ENCODE measurements around the gene KLF18. TPM values are rescaled to one million over a fixed set of nuclear protein-coding genes. Genes with fewer than 3 reads are reported as not detected.

The KLF18 gene
- polyA plus RNA-seq = not detected in 3 replicates
- polyA plus RNA-seq (2011; ENCODE audit: low read depth) = not detected
- not detected in 2 replicates for polyA plus RNA-seq (2011; cell fraction: cytosol; rRNA removed)
- not detected in 2 replicates for polyA plus RNA-seq (2011; cell fraction: nucleus; rRNA removed)
- not detected in 2 replicates for polyA plus RNA-seq (2012; ENCODE audit: low replicate concordance)
- not detected in 3 replicates for polyA minus RNA-seq
- not detected for polyA minus RNA-seq (2011; cell fraction: cytosol; rRNA and poly(A)+ RNA removed)
- polyA minus RNA-seq (2011; cell fraction: nucleus; rRNA and poly(A)+ RNA removed) = not detected in 2 replicates

DNA sequence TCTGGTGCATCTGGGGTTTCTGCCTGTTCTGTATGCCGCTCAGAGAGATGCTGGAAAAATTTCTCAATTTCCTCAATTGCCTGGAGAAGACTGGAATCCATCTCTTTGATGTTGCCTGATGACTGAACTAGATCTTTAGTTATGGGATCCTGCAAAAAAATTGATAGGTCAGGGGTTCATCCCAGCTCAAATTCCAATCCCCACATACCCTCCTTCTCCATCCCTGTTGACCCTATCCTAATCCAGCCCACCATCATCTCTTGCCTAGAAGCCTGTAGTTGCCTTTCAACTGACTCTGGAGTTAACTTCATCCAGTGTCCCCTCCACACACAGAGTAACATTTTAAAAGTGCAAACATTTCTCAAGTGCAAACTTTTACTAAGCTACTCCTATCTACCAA lies at the start of gene KLF18:
TSS of gene KLF18 (minus strand) at position 101 of the 400 bp plus-strand sequence. CDS start at position 101, 0 bp downstream.
- H3K9me3 ChIP-seq (ENCODE audit: control insufficient read depth, low read depth, low read length) = no peaks in the 10 kb centered on the region

DNA sequence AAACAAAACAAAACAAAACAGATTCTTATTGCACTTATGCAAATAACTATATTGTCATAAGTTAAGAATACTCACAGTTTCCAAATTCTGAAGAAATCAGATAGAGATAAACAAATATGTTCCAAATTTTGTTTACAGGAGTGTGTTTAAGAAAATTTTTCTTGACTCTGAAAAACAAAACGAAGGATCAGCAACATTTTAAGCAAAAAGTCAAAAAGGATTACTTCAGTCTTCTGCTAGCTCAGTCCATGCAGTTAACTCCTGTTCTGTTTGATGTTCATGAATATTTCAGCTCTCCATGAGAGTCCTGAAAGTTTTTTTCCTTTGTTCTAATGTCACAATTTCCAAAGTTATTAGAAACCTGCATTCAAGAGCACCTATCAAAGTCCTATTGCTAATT lies 33.2 kb upstream of the KLF18 start:
- Histone ChIP-seq H3K79me2 (ENCODE audit: control insufficient read depth, insufficient read depth, low read length) (no peaks in the 10 kb centered on the region), H3K27ac (ENCODE audit: control insufficient read depth, insufficient read depth, low read length) (no peak overlapping the region), H3K4me3 (ENCODE audit: control insufficient read depth in 2 of 3, extremely low read depth in 1 of 3, insufficient read depth in 2 of 3, low read depth in 1 of 3, low read length in 3 of 3) (no peak overlapping the region), H3K4me2 (ENCODE audit: control insufficient read depth, extremely low read depth, insufficient read depth, low read depth, low read length) (no peak overlapping the region), H3K9ac (ENCODE audit: control insufficient read depth, extremely low read depth, insufficient read depth, low read length) (no peak overlapping the region), H3K9me3 (ENCODE audit: control insufficient read depth, low read depth, low read length) (no peaks in the 10 kb centered on the region), H3K4me1 (ENCODE audit: control insufficient read depth, extremely low read depth, insufficient read depth, low read length) (no peaks in the 10 kb centered on the region), H4K20me1 (ENCODE audit: control insufficient read depth, extremely low read depth, insufficient read depth, low read length) (no peaks in the 10 kb centered on the region), H2AFZ (ENCODE audit: control insufficient read depth, low read length) (no peak overlapping the region), H3K36me3 (ENCODE audit: control insufficient read depth in 2 of 2, extremely low read depth in 1 of 2, insufficient read depth in 2 of 2, low read length in 2 of 2) (no peaks in the 10 kb centered on the region), H3K27me3 (ENCODE audit: control insufficient read depth, extremely low read depth, insufficient read depth, low read length) (no peaks in the 10 kb centered on the region), H3K9me1 (ENCODE audit: control insufficient read depth, extremely low read depth, insufficient read depth, low read length) (no peaks in the 10 kb centered on the region)
- DNase-seq (ENCODE audit: low read depth, low spot score) = no peak
- no peak for FAIRE-seq
- dilution Hi-C loops (cut with MboI; ENCODE audit: extremely low pct_ligation_motif_present, low sequenced_read_pairs) = no loop called here
- TF ChIP-seq, protein P1, sequence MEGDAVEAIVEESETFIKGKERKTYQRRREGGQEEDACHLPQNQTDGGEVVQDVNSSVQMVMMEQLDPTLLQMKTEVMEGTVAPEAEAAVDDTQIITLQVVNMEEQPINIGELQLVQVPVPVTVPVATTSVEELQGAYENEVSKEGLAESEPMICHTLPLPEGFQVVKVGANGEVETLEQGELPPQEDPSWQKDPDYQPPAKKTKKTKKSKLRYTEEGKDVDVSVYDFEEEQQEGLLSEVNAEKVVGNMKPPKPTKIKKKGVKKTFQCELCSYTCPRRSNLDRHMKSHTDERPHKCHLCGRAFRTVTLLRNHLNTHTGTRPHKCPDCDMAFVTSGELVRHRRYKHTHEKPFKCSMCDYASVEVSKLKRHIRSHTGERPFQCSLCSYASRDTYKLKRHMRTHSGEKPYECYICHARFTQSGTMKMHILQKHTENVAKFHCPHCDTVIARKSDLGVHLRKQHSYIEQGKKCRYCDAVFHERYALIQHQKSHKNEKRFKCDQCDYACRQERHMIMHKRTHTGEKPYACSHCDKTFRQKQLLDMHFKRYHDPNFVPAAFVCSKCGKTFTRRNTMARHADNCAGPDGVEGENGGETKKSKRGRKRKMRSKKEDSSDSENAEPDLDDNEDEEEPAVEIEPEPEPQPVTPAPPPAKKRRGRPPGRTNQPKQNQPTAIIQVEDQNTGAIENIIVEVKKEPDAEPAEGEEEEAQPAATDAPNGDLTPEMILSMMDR (optimal IDR thresholded peaks at IDR 0.05 in 1 of 3, IDR thresholded peaks at IDR 0.05 in 1 of 3, conservative IDR thresholded peaks at IDR 0.05 in 1 of 3; ENCODE audit: extremely low read depth in 1 of 3, insufficient read depth in 2 of 3, low read length in 3 of 3) = no peak
- TF ChIP-seq EZH2 (IDR thresholded peaks at IDR 0.05; ENCODE audit: low read length) = no peak

More for the DNA sequence above, at the start of gene KLF18:
- FAIRE-seq = no peak
- no peaks in the 10 kb centered on the region for H4K20me1 ChIP-seq (ENCODE audit: control insufficient read depth, extremely low read depth, insufficient read depth, low read length)
- H3K4me1 ChIP-seq (ENCODE audit: control insufficient read depth, extremely low read depth, insufficient read depth, low read length) = no peaks in the 10 kb centered on the region
- DNase-seq (ENCODE audit: low read depth, low spot score) = no peak
- H2AFZ ChIP-seq (ENCODE audit: control insufficient read depth, low read length) = no peak within 1 kb of the TSS
- dilution Hi-C loops (cut with MboI; ENCODE audit: extremely low pct_ligation_motif_present, low sequenced_read_pairs) = no loop called here
- H3K79me2 ChIP-seq (ENCODE audit: control insufficient read depth, insufficient read depth, low read length) = no peaks in the 10 kb centered on the region
- H3K27ac ChIP-seq (ENCODE audit: control insufficient read depth, insufficient read depth, low read length) = no peak within 1 kb of the TSS
- no peak within 1 kb of the TSS for H3K9ac ChIP-seq (ENCODE audit: control insufficient read depth, extremely low read depth, insufficient read depth, low read length)
- H3K9me1 ChIP-seq (ENCODE audit: control insufficient read depth, extremely low read depth, insufficient read depth, low read length) = no peaks in the 10 kb centered on the region
- no peaks in the 10 kb centered on the region for H3K36me3 ChIP-seq (ENCODE audit: control insufficient read depth in 2 of 2, extremely low read depth in 1 of 2, insufficient read depth in 2 of 2, low read length in 2 of 2)
- H3K4me3 ChIP-seq (ENCODE audit: control insufficient read depth in 2 of 3, extremely low read depth in 1 of 3, insufficient read depth in 2 of 3, low read depth in 1 of 3, low read length in 3 of 3) = no peak within 1 kb of the TSS
- no peaks in the 10 kb centered on the region for H3K27me3 ChIP-seq (ENCODE audit: control insufficient read depth, extremely low read depth, insufficient read depth, low read length)
- no peak for TF ChIP-seq EZH2 (IDR thresholded peaks at IDR 0.05; ENCODE audit: low read length)
- TF ChIP-seq, protein P1 (optimal IDR thresholded peaks at IDR 0.05 in 1 of 3, IDR thresholded peaks at IDR 0.05 in 1 of 3, conservative IDR thresholded peaks at IDR 0.05 in 1 of 3; ENCODE audit: extremely low read depth in 1 of 3, insufficient read depth in 2 of 3, low read length in 3 of 3) = no peak
- no peak within 1 kb of the TSS for H3K4me2 ChIP-seq (ENCODE audit: control insufficient read depth, extremely low read depth, insufficient read depth, low read depth, low read length)

Measured in keratinocyte (primary cell).